MM.1S (cell line): ENCODE measurements around the gene PARP16.

Experiments used
- CTCF ChIP-seq: fragments of 300-600 bp; sonication (generic); IDR thresholded peaks from 2 replicates; pipeline ENCODE4 v1.5.1; 2016; ENCODE audit warnings: antibody characterized with exemption, low read length, mixed read lengths
- EZH2 ChIP-seq: fragments of 300-600 bp; sonication (generic); optimal IDR thresholded peaks from 2 replicates; pipeline ENCODE3; 2017; ENCODE audit warnings: low read depth, mild to moderate bottlenecking, antibody characterized with exemption, low read length, mixed read lengths
- EZH2phosphoT487 ChIP-seq: fragments of 300-600 bp; sonication (generic); IDR thresholded peaks from 2 replicates; pipeline ENCODE4 v1.6.1; 2018; ENCODE audit warnings: antibody characterized with exemption, low read length

DNA sequence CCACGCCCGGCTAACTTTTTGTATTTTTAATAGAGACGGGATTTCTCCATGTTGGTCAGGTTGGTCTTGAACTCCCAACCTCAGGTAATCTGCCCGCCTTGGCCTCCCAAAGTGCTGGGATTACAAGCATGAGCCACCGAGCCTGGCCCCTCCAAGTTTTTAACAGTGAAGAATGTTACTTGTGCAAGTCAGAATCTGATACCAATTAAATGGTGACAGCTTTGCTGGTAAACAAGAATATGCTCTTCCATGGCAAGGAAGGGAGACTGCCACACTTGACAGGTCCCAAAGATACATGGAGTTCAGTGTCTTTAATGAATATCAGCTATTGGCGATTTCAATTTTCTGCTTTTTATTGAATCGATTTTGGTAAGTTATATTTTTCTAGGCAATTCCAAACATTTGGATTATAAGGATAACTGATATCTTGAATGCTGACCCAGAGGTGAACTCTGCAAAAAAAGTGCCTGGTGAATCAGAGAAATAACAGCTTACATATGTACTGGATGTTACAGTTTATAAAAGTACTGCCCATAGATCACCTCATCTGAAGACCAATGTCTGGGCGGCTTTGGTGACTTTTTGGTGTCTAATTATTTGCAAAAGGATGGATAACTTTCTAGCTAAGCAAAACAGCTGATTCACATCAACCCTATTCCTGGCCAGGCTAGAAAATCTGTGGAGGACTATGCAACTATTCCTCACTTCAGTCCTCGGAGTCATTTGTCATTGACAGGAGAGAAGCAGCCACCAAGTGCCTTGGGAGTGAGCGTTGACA lies 1.2 kb downstream of the PARP16 start:
- no peak for TF ChIP-seq CTCF
- TF ChIP-seq EZH2: no peak
- no peak for TF ChIP-seq EZH2phosphoT487
